HepG2 (cell line): ENCODE results near the gene CDCA4. TPM values are rescaled to one million over a fixed set of nuclear protein-coding genes. Genes with fewer than 3 reads are reported as not detected.

Experiments used
- ATAC-seq: fragments of 200-7000 bp; cut with Tn5 transposase; 3 replicates; pipeline ENCODE4 v1.9.1; 2020; ENCODE audit warnings: mild to moderate bottlenecking, moderate library complexity
- BruUV-seq: library from RNA; stranded (reverse); fragments of 400-500 nt; replicated peaks from 2 replicates; lab custom pipeline; 2021; lab: Mats Ljungman, UMichigan
- CTCF ChIA-PET: fragments of 300-600 bp; formaldehyde crosslinking; extraction: SDS; loops from one replicate; lab custom pipeline; 2021; ENCODE audit warnings: low total read pairs, inconsistent platforms, low intra/inter-chr PET ratio; lab: Yijun Ruan, JAX
- POLR2A ChIA-PET: fragments of 350-600 bp; sonication (Branson Sonifier 250); formaldehyde crosslinking; loops from one replicate; lab custom pipeline; 2020; ENCODE audit warnings: antibody characterized with exemption, inconsistent platforms; lab: Yijun Ruan, JAX
- DNase-seq: peaks from one replicate; pipeline ENCODE4 v3.0.0-alpha.2; 2015; ENCODE audit warnings: low spot score
- FAIRE-seq: peaks from 3 replicates; lab custom pipeline; 2011; peaks lifted over from hg19 to GRCh38; lab: Jason Lieb, UNC
- H2AFZ ChIP-seq: one replicate; pipeline ENCODE4 v1.6.1; 2011; ENCODE audit warnings: low read length, inconsistent platforms
- H3K27ac ChIP-seq: fragments of 300-600 bp; 3 replicates; pipeline ENCODE4 v1.8.0; 2011; ENCODE audit warnings: mixed run types, mild to moderate bottlenecking, mixed read lengths, low read length, inconsistent platforms; ENCODE audit not compliant: insufficient read depth; ENCODE audit errors: extremely low read length
- H3K27me3 ChIP-seq, 2 experiments: fragments of 200-600 bp in 1 of 2; 2 replicates in 1 of 2; 3 replicates in 1 of 2; pipeline versions ENCODE4 v1.6.0 to v1.8.0; 2011; ENCODE audit warnings: low read length in 2 of 2, mild to moderate bottlenecking in 2 of 2, moderate library complexity in 2 of 2, inconsistent platforms in 1 of 2; ENCODE audit not compliant: insufficient read depth in 2 of 2, control insufficient read depth in 1 of 2
- H3K36me3 ChIP-seq, 2 experiments: fragments of 200-600 bp in 1 of 2; replicated peaks in 1 of 2; 2 replicates in 1 of 2; 3 replicates in 1 of 2; pipeline versions ENCODE4 v1.5.1 to v1.8.0; 2011; ENCODE audit warnings: low read length in 2 of 2, inconsistent platforms in 1 of 2; ENCODE audit not compliant: insufficient read depth in 2 of 2, control insufficient read depth in 1 of 2
- H3K4me1 ChIP-seq: 2 replicates; pipeline ENCODE4 v1.5.1; 2012; ENCODE audit warnings: low read length, inconsistent platforms; ENCODE audit not compliant: insufficient read depth
- H3K4me2 ChIP-seq: 2 replicates; pipeline ENCODE4 v1.6.0; 2011; ENCODE audit warnings: low read depth, low read length, inconsistent platforms
- H3K4me3 ChIP-seq, 3 experiments: fragments of 200-600 bp in 1 of 3; sonication (generic), shearing (Covaris generic) in 1 of 3; replicated peaks in 1 of 3; 2 replicates each; pipeline ENCODE4 v1.5.1; 2011 to 2016; ENCODE audit warnings: low read length in 3 of 3, inconsistent platforms in 2 of 3, low read depth in 2 of 3, mild to moderate bottlenecking in 2 of 3, control low read depth in 1 of 3, mixed read lengths in 1 of 3; ENCODE audit not compliant: insufficient read depth in 1 of 3
- H3K79me2 ChIP-seq: one replicate; pipeline ENCODE4 v1.6.1; 2011; ENCODE audit warnings: low read length, inconsistent platforms; ENCODE audit not compliant: insufficient read depth
- H3K9ac ChIP-seq: 2 replicates; pipeline ENCODE4 v1.6.0; 2011; ENCODE audit warnings: mild to moderate bottlenecking, low read depth, low read length, inconsistent platforms; ENCODE audit not compliant: insufficient read depth
- H3K9me3 ChIP-seq: 2 replicates; pipeline ENCODE4 v1.5.1; 2012; ENCODE audit warnings: mild to moderate bottlenecking, low read length
- H4K20me1 ChIP-seq: 2 replicates; pipeline ENCODE4 v1.6.0; 2011; ENCODE audit warnings: inconsistent platforms, mild to moderate bottlenecking, low read length, moderate library complexity; ENCODE audit not compliant: insufficient read depth
- ELF1 ChIP-seq: sonication (generic); formaldehyde crosslinking; IDR thresholded peaks from 2 replicates; pipeline ENCODE4 v1.4.0; 2020; ENCODE audit warnings: missing genetic modification reagents
- FOXA3 ChIP-seq: IDR thresholded peaks from 2 replicates; pipeline ENCODE4 v1.6.1; 2016; ENCODE audit warnings: missing genetic modification reagents, missing compliant biosample characterization
- GABPA ChIP-seq, 2 experiments: IDR thresholded peaks; 2 replicates each; pipeline ENCODE4 v1.6.1; 2011 to 2016; ENCODE audit warnings: low read depth in 2 of 2, low read length in 1 of 2, missing biosample characterization in 1 of 2, missing genetic modification characterization in 1 of 2
- GFI1 ChIP-seq: sonication (generic); formaldehyde crosslinking; IDR thresholded peaks from 2 replicates; pipeline ENCODE4 v1.5.0; 2020; ENCODE audit warnings: missing genetic modification reagents, mild to moderate bottlenecking, borderline replicate concordance
- GLMP ChIP-seq: sonication (generic); formaldehyde crosslinking; IDR thresholded peaks from 2 replicates; pipeline ENCODE4 v1.9.0; 2021; ENCODE audit warnings: missing genetic modification reagents, mild to moderate bottlenecking, borderline replicate concordance
- KAT7 ChIP-seq: IDR thresholded peaks from 2 replicates; pipeline ENCODE4 v1.6.1; 2018; ENCODE audit warnings: borderline replicate concordance, missing compliant biosample characterization
- SOX6 ChIP-seq, 2 experiments: fragments of 450-650 bp in 1 of 2; sonication (generic) in 1 of 2; formaldehyde crosslinking in 1 of 2; IDR thresholded peaks; 2 replicates each; pipeline versions ENCODE4 v1.4.0 to v1.6.1; 2017 to 2020; ENCODE audit warnings: antibody characterized with exemption in 1 of 2, mild to moderate bottlenecking in 1 of 2, missing genetic modification reagents in 1 of 2
- TBX3 ChIP-seq: fragments of 450-650 bp; IDR thresholded peaks from 2 replicates; pipeline ENCODE4 v1.6.1; 2017; ENCODE audit warnings: antibody characterized with exemption, mild to moderate bottlenecking, inconsistent platforms, borderline replicate concordance
- THYN1 ChIP-seq: sonication (generic); formaldehyde crosslinking; IDR thresholded peaks from 2 replicates; pipeline ENCODE4 v1.8.1; 2023; ENCODE audit warnings: low read depth, mild to moderate bottlenecking, moderate library complexity, missing genetic modification reagents, borderline replicate concordance
- ZBTB7B ChIP-seq: sonication (generic); formaldehyde crosslinking; IDR thresholded peaks from 2 replicates; pipeline ENCODE4 v1.4.0; 2020; ENCODE audit warnings: missing genetic modification reagents
- ZNF224 ChIP-seq: sonication (generic); formaldehyde crosslinking; IDR thresholded peaks from 2 replicates; pipeline ENCODE4 v1.5.0; 2020; ENCODE audit warnings: mild to moderate bottlenecking, missing genetic modification reagents
- ZNF496 ChIP-seq: sonication (generic); formaldehyde crosslinking; IDR thresholded peaks from 2 replicates; pipeline ENCODE4 v1.8.1; 2023; ENCODE audit warnings: mild to moderate bottlenecking, moderate library complexity, missing genetic modification reagents; ENCODE audit not compliant: insufficient replicate concordance
- ZNF550 ChIP-seq: sonication (generic); formaldehyde crosslinking; IDR thresholded peaks from 2 replicates; pipeline ENCODE4 v1.4.0; 2020; ENCODE audit warnings: mild to moderate bottlenecking, missing genetic modification reagents, borderline replicate concordance
- ZNF646 ChIP-seq: sonication (generic); formaldehyde crosslinking; IDR thresholded peaks from 2 replicates; pipeline ENCODE4 v1.9.0; 2021; ENCODE audit warnings: mild to moderate bottlenecking, missing genetic modification reagents
- ZNF652 ChIP-seq: IDR thresholded peaks from 2 replicates; pipeline ENCODE4 v1.6.1; 2016; ENCODE audit warnings: low read depth, borderline replicate concordance
- WGBS: methylation state at CpG from one replicate; pipeline ENCODE4 v1.1.6; 2017; ENCODE audit warnings: low lambda C conversion rate; 5-methylcytosine and 5-hydroxymethylcytosine counted together
- in situ Hi-C: cut with HindIII; loops from 2 replicates; pipeline ENCODE4 v1.10.0; 2017; ENCODE audit warnings: low pct_unique_long_range_greater_than_20kb; ENCODE audit not compliant: extremely low pct_ligation_motif_present
- intact Hi-C: fragments of 100-400 bp; cut with micrococcal nuclease; formaldehyde crosslinking; loops from one replicate; pipeline ENCODE4 v1.10.0; 2022; ENCODE audit not compliant: unreplicated experiment
- polyA plus RNA-seq, 8 experiments: library from polyadenylated mRNA; depleted of rRNA in 3 of 8; stranded (reverse) in 7 of 8; unstranded in 1 of 8; fragments of >200 nt; fragmentation: Illumina TruSeq in 4 of 8; extraction: Trizol in 4 of 8; gene quantifications; 2 replicates each; pipeline versions ENCODE4 v1.2.1 to v1.2.3, GENCODE V29; 2011 to 2016; ENCODE audit warnings: low read depth in 4 of 8, missing spikeins in 1 of 8, mixed read lengths in 1 of 8; ENCODE audit not compliant: insufficient read depth in 1 of 8
- total RNA-seq, 5 experiments: library from RNA; depleted of rRNA; stranded (reverse); fragments of >200 nt; fragmentation: Illumina TruSeq; extraction: Trizol; gene quantifications; 2 replicates each; pipeline ENCODE4 v1.2.3, GENCODE V29; 2016; ENCODE audit warnings: low read depth in 1 of 5
- TF ChIP-seq, protein P1 (sequence below): sonication (generic); formaldehyde crosslinking; IDR thresholded peaks from 2 replicates; pipeline ENCODE4 v1.4.0; 2020; ENCODE audit warnings: missing genetic modification reagents

Gene CDCA4
- total and polyA plus RNA-seq, 2 of the 13 experiments (the other 11 are each of a cell fraction or from before 2014, with no cell fraction given), result 19.7 to 43.1 TPM

DNA sequence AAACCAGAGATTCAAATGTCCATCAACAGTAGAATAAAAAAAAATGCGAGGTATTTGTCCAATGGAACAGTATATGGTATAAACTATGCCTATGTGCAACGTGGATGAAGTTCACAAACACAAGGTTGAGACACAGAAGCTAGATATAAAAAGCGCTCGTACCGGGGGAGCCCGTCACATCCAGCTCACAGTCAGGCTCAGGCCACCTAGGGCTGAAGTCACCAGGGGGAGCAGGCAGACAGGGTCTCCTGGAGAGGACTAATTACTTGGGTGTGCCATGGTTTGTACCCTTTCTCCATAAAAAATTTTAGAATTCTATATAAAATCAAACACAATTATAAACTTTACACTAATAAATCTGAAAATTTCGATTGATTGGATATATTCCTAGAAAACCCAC is 56.3 kb downstream of the CDCA4 start:
- CTCF ChIA-PET, result no interaction called here
- peaks cover 7 to 57% of the 10 kb centered on the region in 2 experiments for H3K27me3 ChIP-seq
- no peak overlapping the region for H3K4me2 ChIP-seq
- DNase-seq, result no peak
- H3K36me3 ChIP-seq, result no peaks in the 10 kb centered on the region
- H3K79me2 ChIP-seq, result no peaks in the 10 kb centered on the region
- H3K9me3 ChIP-seq, result no peaks in the 10 kb centered on the region
- in situ Hi-C loops (no loop called here), intact Hi-C loops (no loop called here)
- H3K27ac ChIP-seq, result no peak overlapping the region
- H3K9ac ChIP-seq, result no peak overlapping the region
- no peaks in the 10 kb centered on the region for H4K20me1 ChIP-seq
- no peak for ATAC-seq
- POLR2A ChIA-PET, result no interaction called here
- WGBS, result 8% methylated on average over 7 of the region's 7 CpGs
- no TSS peak for BruUV-seq
- FAIRE-seq, result no peak
- H3K4me1 ChIP-seq, result peaks cover 17% of the 10 kb centered on the region; the same call in 1 of the 2 replicates
- H3K4me3 ChIP-seq, result no peak overlapping the region
- no peak overlapping the region for H2AFZ ChIP-seq
- no peak for TF ChIP-seq ZBTB7B (CRISPR knock-in tag)
- TF ChIP-seq THYN1 (CRISPR knock-in tag), result no peak
- TF ChIP-seq ELF1, result no peak
- no peak for TF ChIP-seq GABPA (IDR thresholded peaks at IDR 0.05; ENCODE audit: low read depth, low read length)
- no peak for TF ChIP-seq GABPA (CRISPR knock-in tag; IDR thresholded peaks at IDR 0.05; ENCODE audit: low read depth)
- TF ChIP-seq KAT7, result no peak
- no peak for TF ChIP-seq ZNF224 (CRISPR knock-in tag)
- TF ChIP-seq ZNF646 (CRISPR knock-in tag), result no peak
- no peak for TF ChIP-seq GLMP (CRISPR knock-in tag)
- no peak for TF ChIP-seq ZNF550 (CRISPR knock-in tag)
- TF ChIP-seq ZNF652 (CRISPR knock-in tag), result no peak
- TF ChIP-seq, protein P1, sequence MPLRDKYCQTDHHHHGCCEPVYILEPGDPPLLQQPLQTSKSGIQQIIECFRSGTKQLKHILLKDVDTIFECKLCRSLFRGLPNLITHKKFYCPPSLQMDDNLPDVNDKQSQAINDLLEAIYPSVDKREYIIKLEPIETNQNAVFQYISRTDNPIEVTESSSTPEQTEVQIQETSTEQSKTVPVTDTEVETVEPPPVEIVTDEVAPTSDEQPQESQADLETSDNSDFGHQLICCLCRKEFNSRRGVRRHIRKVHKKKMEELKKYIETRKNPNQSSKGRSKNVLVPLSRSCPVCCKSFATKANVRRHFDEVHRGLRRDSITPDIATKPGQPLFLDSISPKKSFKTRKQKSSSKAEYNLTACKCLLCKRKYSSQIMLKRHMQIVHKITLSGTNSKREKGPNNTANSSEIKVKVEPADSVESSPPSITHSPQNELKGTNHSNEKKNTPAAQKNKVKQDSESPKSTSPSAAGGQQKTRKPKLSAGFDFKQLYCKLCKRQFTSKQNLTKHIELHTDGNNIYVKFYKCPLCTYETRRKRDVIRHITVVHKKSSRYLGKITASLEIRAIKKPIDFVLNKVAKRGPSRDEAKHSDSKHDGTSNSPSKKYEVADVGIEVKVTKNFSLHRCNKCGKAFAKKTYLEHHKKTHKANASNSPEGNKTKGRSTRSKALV (CRISPR knock-in tag), result no peak
- TF ChIP-seq TBX3, result no peak
- TF ChIP-seq FOXA3, result no peak
- no peak for TF ChIP-seq GFI1 (CRISPR knock-in tag)
- no peak for TF ChIP-seq ZNF496 (CRISPR knock-in tag)
- TF ChIP-seq SOX6 (IDR thresholded peaks at IDR 0.05), result no peak
- TF ChIP-seq SOX6 (CRISPR knock-in tag; IDR thresholded peaks at IDR 0.05), result no peak
